ENCODE results near the gene MYEF2. TPM values are rescaled to one million over a fixed set of nuclear protein-coding genes. Genes with fewer than 3 reads are reported as not detected.

The MYEF2 gene
- total RNA-seq, 4 donors from 2014 or later: 26.8 to 59.0 (median 34.5) TPM

- Histone ChIP-seq H3K9me3 (no peaks in the 10 kb centered on the region), H3K4me1 (peaks cover 0 to 27% (median 7%) of the 10 kb centered on the region in 4 donors), H3K27ac (peak overlapping the region in 1 of 4 donors; percentile 40), H3K27me3 (no peaks in the 10 kb centered on the region), H3K36me3 (no peaks in the 10 kb centered on the region), H3K4me3 (no peak overlapping the region)
- 68 to 74% methylated on average over 6 of the region's 6 CpGs for WGBS, 2 donors
- DNase-seq (ENCODE audit: low spot score in 2 of 2): no peak
- TF ChIP-seq POLR2A (IDR thresholded peaks at IDR 0.05) (no peak), CTCF (IDR thresholded peaks at IDR 0.05) (peak in 3 of 5 experiments; percentile 15 to 32 (median 26))
Measured at GRCh38 chr15:48084759-48085590, 93.1 kb downstream of the MYEF2 start.

Other genes starting within 250 kb of the MYEF2 start
- gene SLC24A5, start 57.3 kb downstream of the MYEF2 start, total RNA-seq: under 1 TPM in 3 of 4 donors, not detected in 1; 0.20 to 0.84 (median 0.44) TPM
- not detected for gene CTXN2, start 13.4 kb upstream of the MYEF2 start, total RNA-seq
- not detected for gene SLC12A1, start 28.0 kb upstream of the MYEF2 start, total RNA-seq
- 100 to 1,000 TPM in 3 of 4 donors, 10 to 100 TPM in 1; 82.8 to 160 (median 123) TPM for gene DUT, start 153.1 kb upstream of the MYEF2 start, total RNA-seq

Data from tibial nerve (tissue), 4 donors.